Panc1 (cell line): Measurements from ENCODE around the gene FGF2. TPM values are rescaled to one million over a fixed set of nuclear protein-coding genes. Genes with fewer than 3 reads are reported as not detected.
"Not testable (repeated sequence)": the region's sequence is repeated elsewhere in the genome, so short reads cannot be mapped to it uniquely, and the experiment has no call there.

Source experiments
- ATAC-seq: fragments of 200-7000 bp; cut with Tn5 transposase; 2 replicates; pipeline ENCODE4 v1.9.1; 2020; ENCODE audit warnings: mild to moderate bottlenecking, moderate library complexity
- BruUV-seq: library from RNA; stranded (reverse); fragments of 400-500 nt; replicated peaks from 2 replicates; lab custom pipeline; 2021; lab: Mats Ljungman, UMichigan
- CTCF ChIA-PET: fragments of 300-600 bp; sonication (Branson Sonifier 250); formaldehyde crosslinking; loops from one replicate; lab custom pipeline; 2022; ENCODE audit warnings: antibody characterized with exemption; lab: Charles Lee
- POLR2A ChIA-PET: fragments of 300-600 bp; sonication (Branson Sonifier 250); formaldehyde crosslinking; loops from one replicate; lab custom pipeline; 2022; ENCODE audit warnings: antibody characterized with exemption; lab: Charles Lee
- DNase-seq: peaks from one replicate; pipeline ENCODE4 v3.0.0-alpha.2; 2010; ENCODE audit warnings: low read depth, low spot score
- H3K27ac ChIP-seq: 2 replicates; pipeline ENCODE4 v1.5.1; 2011; ENCODE audit warnings: mild to moderate bottlenecking, low read length, inconsistent platforms
- H3K27me3 ChIP-seq: fragments of 200-500 bp; sonication (Bioruptor generic); 2 replicates; pipeline ENCODE4 v1.6.0; 2014; ENCODE audit warnings: low read length, inconsistent platforms; ENCODE audit not compliant: control insufficient read depth, insufficient read depth
- H3K36me3 ChIP-seq: fragments of 200-500 bp; sonication (Bioruptor generic); 2 replicates; pipeline ENCODE4 v1.5.1; 2014; ENCODE audit warnings: inconsistent platforms, mild to moderate bottlenecking, low read length, moderate library complexity; ENCODE audit not compliant: control insufficient read depth, insufficient read depth
- H3K4me1 ChIP-seq: 2 replicates; pipeline ENCODE4 v1.5.1; 2011; ENCODE audit warnings: inconsistent platforms, mild to moderate bottlenecking, low read length, moderate library complexity; ENCODE audit not compliant: control insufficient read depth, insufficient read depth
- H3K4me3 ChIP-seq, 2 experiments: 2 replicates each; pipeline ENCODE4 v1.5.1; 2011 to 2012; ENCODE audit warnings: low read depth in 2 of 2, low read length in 2 of 2, mild to moderate bottlenecking in 2 of 2, inconsistent platforms in 1 of 2, moderate library complexity in 1 of 2
- H3K9me3 ChIP-seq: fragments of 200-500 bp; sonication (Bioruptor generic); 2 replicates; pipeline ENCODE4 v1.5.1; 2014; ENCODE audit warnings: low read depth, mild to moderate bottlenecking, inconsistent platforms, low read length, moderate library complexity; ENCODE audit not compliant: control insufficient read depth, insufficient read depth
- CTCF ChIP-seq: fragments of 450-650 bp; IDR thresholded peaks from 2 replicates; pipeline ENCODE4 v1.5.1; 2017; ENCODE audit warnings: mild to moderate bottlenecking
- POLR2AphosphoS5 ChIP-seq: IDR thresholded peaks from 2 replicates; pipeline ENCODE4 v1.6.1; 2012; ENCODE audit warnings: mild to moderate bottlenecking, low read depth, low read length, moderate library complexity
- REST ChIP-seq, 2 experiments: IDR thresholded peaks; 2 replicates each; pipeline ENCODE4 v1.6.1; 2011 to 2012; ENCODE audit warnings: low read depth in 2 of 2, control low read depth in 1 of 2, low read length in 1 of 2, mild to moderate bottlenecking in 1 of 2, moderate library complexity in 1 of 2; ENCODE audit not compliant: insufficient read depth in 1 of 2
- SIN3A ChIP-seq: IDR thresholded peaks from 2 replicates; pipeline ENCODE4 v1.6.1; 2012; ENCODE audit warnings: low read depth, mild to moderate bottlenecking, low read length, moderate library complexity, borderline replicate concordance; ENCODE audit not compliant: insufficient read depth
- TCF7L2 ChIP-seq: IDR thresholded peaks from 2 replicates; pipeline ENCODE4 v1.6.1; 2011; ENCODE audit warnings: mild to moderate bottlenecking, low read depth, low read length, inconsistent platforms
- in situ Hi-C: cut with HindIII; loops from 2 replicates; pipeline ENCODE4 v1.10.0; 2016; ENCODE audit warnings: low sequenced_read_pairs, low pct_unique_long_range_greater_than_20kb
- intact Hi-C: fragments of 100-400 bp; cut with micrococcal nuclease; formaldehyde crosslinking; loops from one replicate; pipeline ENCODE4 v1.10.0; 2022; ENCODE audit not compliant: unreplicated experiment
- total RNA-seq: library from RNA; stranded (reverse); gene quantifications from one replicate; pipeline ENCODE4 v1.2.1, GENCODE V29; 2021; ENCODE audit not compliant: unreplicated experiment

The FGF2 gene
- total RNA-seq, 1 experiment from 2014 or later = 21.7 TPM

GRCh38 chr4:122785099-122785498 lies 41.5 kb upstream of the FGF2 start:
- no peak for ATAC-seq
- in situ Hi-C loops = no loop called here
- no peak for TF ChIP-seq SIN3A
- BruUV-seq = no TSS peak
- ChIA-PET POLR2A (no interaction called here), CTCF (no interaction called here)
- DNase-seq = no peak
- peaks cover 8% of the 10 kb centered on the region; the same call in 1 of the 2 replicates for H3K4me1 ChIP-seq
- no peaks in the 10 kb centered on the region for H3K36me3 ChIP-seq
- H3K4me3 ChIP-seq = no peak overlapping the region
- H3K27me3 ChIP-seq = no peaks in the 10 kb centered on the region
- H3K9me3 ChIP-seq = no peaks in the 10 kb centered on the region
- peak overlapping the region; percentile 78 for H3K27ac ChIP-seq
- intact Hi-C loops = no loop called here

GRCh38 chr4:122786296-122786695 lies 40.3 kb upstream of the FGF2 start:
- ATAC-seq, H3K36me3 ChIP-seq, H3K4me3 ChIP-seq, H3K27me3 ChIP-seq, H3K4me1 ChIP-seq, in situ Hi-C loops, POLR2A ChIA-PET, CTCF ChIA-PET, BruUV-seq, DNase-seq, intact Hi-C loops, H3K9me3 ChIP-seq: not testable (repeated sequence)
- H3K27ac ChIP-seq = peak overlapping the region; percentile 48; the same call in 1 of the 2 replicates

- BruUV-seq, H3K27ac ChIP-seq: not testable (repeated sequence)
These were observed 39.7 kb upstream of the FGF2 start for GRCh38 chr4:122786920-122787319.

GRCh38 chr4:122787940-122788339 lies 38.7 kb upstream of the FGF2 start:
- TF ChIP-seq SIN3A = no peak
- TF ChIP-seq REST (IDR thresholded peaks at IDR 0.05; ENCODE audit: insufficient read depth in 1 of 2, low read depth in 2 of 2, low read length in 1 of 2) = no peak
- TF ChIP-seq CTCF = no peak; the same call in 1 of the 2 replicates
- TF ChIP-seq POLR2AphosphoS5 = no peak
- TF ChIP-seq TCF7L2 = no peak
- no peak for ATAC-seq
- intact Hi-C loops (no loop called here), in situ Hi-C loops (no loop called here)
- Histone ChIP-seq H3K9me3 (no peaks in the 10 kb centered on the region), H3K4me3 (no peak overlapping the region), H3K4me1 (peaks cover 8% of the 10 kb centered on the region; the same call in 1 of the 2 replicates), H3K36me3 (no peaks in the 10 kb centered on the region), H3K27ac (peak overlapping the region; percentile 34; the same call in 1 of the 2 replicates), H3K27me3 (no peaks in the 10 kb centered on the region)
- ChIA-PET CTCF (no interaction called here), POLR2A (no interaction called here)
- no peak for DNase-seq
- no TSS peak for BruUV-seq

More at GRCh38 chr4:122786920-122787319, 39.7 kb upstream of the FGF2 start:
- ATAC-seq, CTCF ChIA-PET, H3K4me3 ChIP-seq, H3K4me1 ChIP-seq, H3K9me3 ChIP-seq, DNase-seq, in situ Hi-C loops, intact Hi-C loops, H3K27me3 ChIP-seq, H3K36me3 ChIP-seq, POLR2A ChIA-PET: not testable (repeated sequence)
